ENCODE measurements around the gene VOPP1. TPM values are rescaled to one million over a fixed set of nuclear protein-coding genes. Genes with fewer than 3 reads are reported as not detected.

VOPP1 gene
- total and polyA plus RNA-seq, 10 of the 15 experiments (the other 5 are each of a cell fraction or from before 2014, with no cell fraction given): 32.8 to 206 (median 129) TPM

DNA sequence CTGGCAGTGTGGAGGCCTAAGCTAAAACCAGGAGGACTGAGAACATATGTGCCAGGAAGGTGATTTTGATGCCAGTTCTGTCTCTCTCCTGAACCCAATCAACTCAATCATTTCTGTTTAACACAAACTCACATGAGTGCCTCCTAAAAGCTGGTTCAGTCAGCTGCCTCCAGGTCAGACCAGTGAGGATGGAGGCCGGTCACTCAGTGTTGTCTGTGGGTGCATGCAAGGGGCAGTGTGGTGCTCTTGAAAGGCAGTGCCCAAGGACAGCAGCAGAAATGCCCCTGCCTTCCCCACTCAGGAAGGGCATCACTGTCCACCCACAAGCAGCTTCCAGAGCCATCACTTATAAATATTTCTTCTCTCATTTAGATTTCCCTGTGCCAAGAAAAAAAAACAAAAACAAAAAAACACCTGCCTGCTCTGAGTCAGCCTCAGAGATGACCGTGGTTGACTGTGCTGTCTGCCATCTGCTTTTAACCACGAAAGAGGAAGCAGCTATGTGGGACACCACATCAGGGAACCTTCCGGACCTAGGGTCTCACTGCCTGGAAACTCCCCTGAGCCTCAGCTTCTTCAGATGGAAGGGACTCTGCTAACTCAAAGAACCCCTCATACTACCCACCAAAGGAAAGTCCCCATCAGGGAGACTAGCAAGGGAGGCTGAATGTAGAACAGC is 39.1 kb downstream of the VOPP1 start (continued):
- TF ChIP-seq, protein P1, sequence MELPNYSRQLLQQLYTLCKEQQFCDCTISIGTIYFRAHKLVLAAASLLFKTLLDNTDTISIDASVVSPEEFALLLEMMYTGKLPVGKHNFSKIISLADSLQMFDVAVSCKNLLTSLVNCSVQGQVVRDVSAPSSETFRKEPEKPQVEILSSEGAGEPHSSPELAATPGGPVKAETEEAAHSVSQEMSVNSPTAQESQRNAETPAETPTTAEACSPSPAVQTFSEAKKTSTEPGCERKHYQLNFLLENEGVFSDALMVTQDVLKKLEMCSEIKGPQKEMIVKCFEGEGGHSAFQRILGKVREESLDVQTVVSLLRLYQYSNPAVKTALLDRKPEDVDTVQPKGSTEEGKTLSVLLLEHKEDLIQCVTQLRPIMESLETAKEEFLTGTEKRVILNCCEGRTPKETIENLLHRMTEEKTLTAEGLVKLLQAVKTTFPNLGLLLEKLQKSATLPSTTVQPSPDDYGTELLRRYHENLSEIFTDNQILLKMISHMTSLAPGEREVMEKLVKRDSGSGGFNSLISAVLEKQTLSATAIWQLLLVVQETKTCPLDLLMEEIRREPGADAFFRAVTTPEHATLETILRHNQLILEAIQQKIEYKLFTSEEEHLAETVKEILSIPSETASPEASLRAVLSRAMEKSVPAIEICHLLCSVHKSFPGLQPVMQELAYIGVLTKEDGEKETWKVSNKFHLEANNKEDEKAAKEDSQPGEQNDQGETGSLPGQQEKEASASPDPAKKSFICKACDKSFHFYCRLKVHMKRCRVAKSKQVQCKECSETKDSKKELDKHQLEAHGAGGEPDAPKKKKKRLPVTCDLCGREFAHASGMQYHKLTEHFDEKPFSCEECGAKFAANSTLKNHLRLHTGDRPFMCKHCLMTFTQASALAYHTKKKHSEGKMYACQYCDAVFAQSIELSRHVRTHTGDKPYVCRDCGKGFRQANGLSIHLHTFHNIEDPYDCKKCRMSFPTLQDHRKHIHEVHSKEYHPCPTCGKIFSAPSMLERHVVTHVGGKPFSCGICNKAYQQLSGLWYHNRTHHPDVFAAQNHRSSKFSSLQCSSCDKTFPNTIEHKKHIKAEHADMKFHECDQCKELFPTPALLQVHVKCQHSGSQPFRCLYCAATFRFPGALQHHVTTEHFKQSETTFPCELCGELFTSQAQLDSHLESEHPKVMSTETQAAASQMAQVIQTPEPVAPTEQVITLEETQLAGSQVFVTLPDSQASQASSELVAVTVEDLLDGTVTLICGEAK (IDR thresholded peaks at IDR 0.05; ENCODE audit: borderline replicate concordance): no peak
- peak; percentile 95; the same call in 1 of the 2 replicates for TF ChIP-seq WRNIP1 (IDR thresholded peaks at IDR 0.05; ENCODE audit: borderline replicate concordance, low read depth, low read length)
- TF ChIP-seq, protein P2, sequence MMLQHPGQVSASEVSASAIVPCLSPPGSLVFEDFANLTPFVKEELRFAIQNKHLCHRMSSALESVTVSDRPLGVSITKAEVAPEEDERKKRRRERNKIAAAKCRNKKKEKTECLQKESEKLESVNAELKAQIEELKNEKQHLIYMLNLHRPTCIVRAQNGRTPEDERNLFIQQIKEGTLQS (IDR thresholded peaks at IDR 0.05; ENCODE audit: borderline replicate concordance, extremely low read depth, low read depth, low read length): no peak

DNA sequence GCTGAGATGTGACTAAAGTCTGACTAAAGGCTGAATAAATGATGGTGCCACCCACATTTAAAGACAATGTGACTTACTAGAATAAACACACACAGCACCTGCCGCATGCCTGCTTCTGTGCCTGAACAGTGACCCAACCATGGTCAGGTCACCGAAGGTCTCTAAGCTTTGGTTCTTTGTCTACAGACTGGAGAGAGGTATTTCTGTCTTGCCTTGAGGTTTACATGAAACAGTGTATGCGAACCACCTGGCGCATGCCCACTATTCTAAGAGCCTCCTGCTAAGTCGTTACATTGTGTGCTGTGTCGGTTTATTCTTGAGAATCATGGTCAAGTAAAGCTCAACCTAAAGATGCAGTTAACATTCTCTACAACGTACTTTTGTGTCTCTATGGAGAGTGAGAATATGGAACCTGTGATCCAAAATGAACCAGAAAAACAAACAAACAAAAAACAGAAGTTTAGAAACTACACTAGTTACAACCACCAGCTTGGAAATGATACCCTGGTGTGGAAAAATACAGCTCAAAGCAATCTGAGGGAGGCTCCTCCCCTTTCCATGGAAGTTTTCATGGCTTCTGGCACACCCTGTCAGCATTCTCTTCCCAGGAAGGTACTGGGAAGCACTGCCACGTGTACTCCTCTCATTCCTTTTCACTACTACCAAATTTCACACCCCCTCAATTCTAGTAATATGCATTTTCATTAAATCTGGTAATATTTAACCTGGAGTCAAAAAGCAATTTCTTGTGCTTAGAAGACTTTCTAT is 40.0 kb downstream of the VOPP1 start:
- Histone ChIP-seq H3K4me1 (ENCODE audit: control insufficient read depth, insufficient read depth, low read length) (peaks cover 78% of the 10 kb centered on the region), H3K79me2 (ENCODE audit: control insufficient read depth, insufficient read depth, low read length) (peaks cover 90% of the 10 kb centered on the region), H3K4me3 (peak overlapping the region; percentile 14; the same call in 1 of the 2 replicates), H4K20me1 (ENCODE audit: control insufficient read depth, insufficient read depth) (no peaks in the 10 kb centered on the region), H3K36me3 (ENCODE audit: control insufficient read depth in 2 of 2, insufficient read depth in 2 of 2, low read length in 1 of 2) (peaks cover 0 to 3% of the 10 kb centered on the region in 2 experiments; a peak in 2 of 4 replicates), H2AFZ (ENCODE audit: control insufficient read depth, low read depth, low read length) (no peak overlapping the region), H3K27ac (ENCODE audit: control insufficient read depth, insufficient read depth) (peak overlapping the region; percentile 100), H3K9me3 (replicated peaks; ENCODE audit: control insufficient read depth, insufficient read depth, low read length) (no peaks in the 10 kb centered on the region), H3K4me2 (ENCODE audit: control insufficient read depth, insufficient read depth) (peak overlapping the region; percentile 92), H3K27me3 (replicated peaks in 1 of 2; ENCODE audit: control insufficient read depth in 2 of 2, insufficient read depth in 2 of 2, low read length in 1 of 2) (no peaks in the 10 kb centered on the region), H3K9ac (ENCODE audit: control insufficient read depth, insufficient read depth, low read length) (peak overlapping the region; percentile 58)
- WGBS (ENCODE audit: insufficient coverage, insufficient replicate concordance, low lambda C conversion rate, missing lambda C conversion rate): under 1% methylated on average over 8 of the region's 8 CpGs
- ATAC-seq: peak; percentile 3
- CTCF ChIA-PET: interaction anchor here (0.8 to 10.5 kb wide), 13 partner anchors 8 to 223 kb away, joined by 3 to 87 read pairs (median 15); no protein-coding TSS in a partner anchor
- intact Hi-C loops (cut with micrococcal nuclease; ENCODE audit: unreplicated experiment) (no loop called here), in situ Hi-C loops (cut with MboI) (no loop called here)
- FAIRE-seq: no peak
- SMC1A ChIA-PET (ENCODE audit: uncharacterized antibody, unreplicated experiment): interaction anchor here (0.7 to 15.0 kb wide), 11 partner anchors 16 to 519 kb away, joined by 3 to 354 read pairs (median 5); partner anchors contain the start of genes CCT6A, PSPH and VOPP1
- peak; percentile 71 for DNase-seq (ENCODE audit: low read depth, low spot score)
- no TSS peak for BruUV-seq (replicated peaks)
- POLR2A ChIA-PET: interaction anchor here (1.5 to 12.5 kb wide), 12 partner anchors 8 to 225 kb away, joined by 4 to 156 read pairs (median 16); no protein-coding TSS in a partner anchor
- RAD21 ChIA-PET (ENCODE audit: unreplicated experiment): interaction anchor here (0.7 to 12.4 kb wide), 13 partner anchors 11 to 233 kb away, joined by 3 to 245 read pairs (median 9); partner anchors contain the start of gene VOPP1
- TF ChIP-seq SP1 (IDR thresholded peaks at IDR 0.05; ENCODE audit: low read depth, low read length) (no peak), ETV6 (conservative IDR thresholded peaks at IDR 0.05 in 1 of 2, IDR thresholded peaks at IDR 0.05 in 1 of 2; ENCODE audit: borderline replicate concordance in 1 of 2, low read depth in 1 of 2) (0 out of 4 replicates have a peak, but pooled peaks of 1 of the 2 experiments have one; percentile 26), KLF5 (IDR thresholded peaks at IDR 0.05; ENCODE audit: partially characterized antibody) (no peak), HDAC6 (IDR thresholded peaks at IDR 0.05; ENCODE audit: unreplicated experiment) (no peak), KDM1A (IDR thresholded peaks at IDR 0.05; ENCODE audit: borderline replicate concordance) (no peak)
- TF ChIP-seq, protein P3, sequence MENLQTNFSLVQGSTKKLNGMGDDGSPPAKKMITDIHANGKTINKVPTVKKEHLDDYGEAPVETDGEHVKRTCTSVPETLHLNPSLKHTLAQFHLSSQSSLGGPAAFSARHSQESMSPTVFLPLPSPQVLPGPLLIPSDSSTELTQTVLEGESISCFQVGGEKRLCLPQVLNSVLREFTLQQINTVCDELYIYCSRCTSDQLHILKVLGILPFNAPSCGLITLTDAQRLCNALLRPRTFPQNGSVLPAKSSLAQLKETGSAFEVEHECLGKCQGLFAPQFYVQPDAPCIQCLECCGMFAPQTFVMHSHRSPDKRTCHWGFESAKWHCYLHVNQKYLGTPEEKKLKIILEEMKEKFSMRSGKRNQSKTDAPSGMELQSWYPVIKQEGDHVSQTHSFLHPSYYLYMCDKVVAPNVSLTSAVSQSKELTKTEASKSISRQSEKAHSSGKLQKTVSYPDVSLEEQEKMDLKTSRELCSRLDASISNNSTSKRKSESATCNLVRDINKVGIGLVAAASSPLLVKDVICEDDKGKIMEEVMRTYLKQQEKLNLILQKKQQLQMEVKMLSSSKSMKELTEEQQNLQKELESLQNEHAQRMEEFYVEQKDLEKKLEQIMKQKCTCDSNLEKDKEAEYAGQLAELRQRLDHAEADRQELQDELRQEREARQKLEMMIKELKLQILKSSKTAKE (IDR thresholded peaks at IDR 0.05; ENCODE audit: low read depth, poor library complexity, severe bottlenecking): peak; percentile 36
- TF ChIP-seq, protein P4, sequence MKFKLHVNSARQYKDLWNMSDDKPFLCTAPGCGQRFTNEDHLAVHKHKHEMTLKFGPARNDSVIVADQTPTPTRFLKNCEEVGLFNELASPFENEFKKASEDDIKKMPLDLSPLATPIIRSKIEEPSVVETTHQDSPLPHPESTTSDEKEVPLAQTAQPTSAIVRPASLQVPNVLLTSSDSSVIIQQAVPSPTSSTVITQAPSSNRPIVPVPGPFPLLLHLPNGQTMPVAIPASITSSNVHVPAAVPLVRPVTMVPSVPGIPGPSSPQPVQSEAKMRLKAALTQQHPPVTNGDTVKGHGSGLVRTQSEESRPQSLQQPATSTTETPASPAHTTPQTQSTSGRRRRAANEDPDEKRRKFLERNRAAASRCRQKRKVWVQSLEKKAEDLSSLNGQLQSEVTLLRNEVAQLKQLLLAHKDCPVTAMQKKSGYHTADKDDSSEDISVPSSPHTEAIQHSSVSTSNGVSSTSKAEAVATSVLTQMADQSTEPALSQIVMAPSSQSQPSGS (IDR thresholded peaks at IDR 0.05; ENCODE audit: low read length): no peak
